GM19238 (cell line): ENCODE data around the gene IQGAP3.
A peak's percentile ranks its signal among the peaks of the same experiment; 100 is the strongest.
"Not testable (repeated sequence)": the region's sequence is repeated elsewhere in the genome, so short reads cannot be mapped to it uniquely, and the experiment has no call there.

Experiments
- DNase-seq: peaks from one replicate; pipeline ENCODE4 v3.0.0; 2011; ENCODE audit warnings: low spot score; ENCODE audit not compliant: insufficient read length

Gene IQGAP3

GRCh38 chr1:156571919-156572662 lies at the start of gene IQGAP3:
TSS of gene IQGAP3 (minus strand) at chr1:156572565. CDS start at chr1:156572529, 36 bp downstream.
- DNase-seq, result peak; percentile 98

GRCh38 chr1:156619582-156619955 lies 47.2 kb upstream of the IQGAP3 start:
- DNase-seq, result no peak

- no peak for DNase-seq
Observed at GRCh38 chr1:156618853-156619581, 46.7 kb upstream of the IQGAP3 start, which contains the start of gene HAPLN2. TSS of gene HAPLN2 (plus strand) at chr1:156619415. CDS start at chr1:156623491, 4,076 bp downstream.

DNA sequence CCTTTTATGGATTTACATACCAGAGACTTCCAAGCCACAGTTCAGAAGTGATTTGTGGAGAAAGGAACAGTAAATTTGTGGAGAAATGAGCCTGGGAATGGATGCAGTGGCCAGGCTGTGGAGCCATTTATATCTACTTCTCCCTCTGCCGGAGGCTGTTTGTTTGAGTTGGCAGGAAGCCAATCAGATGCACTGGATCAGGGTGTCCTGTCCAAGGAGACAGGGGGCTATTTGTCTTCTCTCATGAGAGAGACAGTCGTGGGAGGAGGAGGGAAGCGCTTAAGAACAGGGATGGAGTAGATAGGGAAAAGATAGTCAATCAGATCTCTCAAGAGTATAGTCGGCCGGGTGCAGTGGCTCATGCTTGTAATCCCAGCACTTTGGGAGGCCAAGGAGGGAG lies 44.1 kb upstream of the IQGAP3 start:
- DNase-seq, result no peak

- no peak for DNase-seq
Observed at GRCh38 chr1:156615946-156616345, 43.6 kb upstream of the IQGAP3 start.

DNA sequence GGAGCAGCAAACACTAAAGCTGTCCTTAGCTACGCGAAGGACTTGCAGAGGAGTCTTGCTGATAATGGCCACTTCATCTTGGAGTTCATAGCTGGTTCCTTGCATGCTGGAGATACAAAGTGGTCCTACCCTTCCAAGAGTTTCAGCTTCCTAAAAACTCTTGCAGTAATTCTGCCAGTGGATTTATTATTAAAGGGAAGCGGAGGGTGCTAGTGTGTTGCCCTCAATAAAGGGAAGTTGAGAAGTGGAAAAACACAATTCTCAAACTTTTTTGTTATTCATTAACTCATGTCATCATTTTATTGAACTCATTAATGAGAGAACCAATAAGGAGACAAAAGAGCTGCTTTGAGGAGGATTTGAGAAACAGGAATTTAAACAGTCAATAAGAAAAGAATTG lies 40.3 kb upstream of the IQGAP3 start:
- DNase-seq, result no peak

DNA sequence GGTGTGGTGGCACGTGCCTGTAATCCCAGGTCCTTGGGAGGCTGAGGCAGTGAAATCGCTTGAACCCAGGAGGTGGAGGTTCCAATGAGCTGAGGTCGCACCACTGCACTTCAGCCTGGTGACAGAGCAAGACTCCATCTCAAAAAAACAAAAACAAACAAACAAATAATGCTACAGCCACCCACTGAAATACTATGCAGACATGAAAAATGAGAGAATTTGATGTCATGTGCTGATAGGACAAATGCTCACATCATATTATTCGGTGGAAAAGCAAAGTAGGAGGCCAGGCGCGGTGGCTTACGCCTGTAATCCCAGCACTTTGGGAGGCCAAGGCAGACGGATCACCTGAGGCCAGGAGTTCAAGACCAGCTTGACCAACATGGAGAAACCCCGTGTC lies 37.7 kb upstream of the IQGAP3 start:
- DNase-seq, result not testable (repeated sequence)

GRCh38 chr1:156608981-156609380 lies 36.6 kb upstream of the IQGAP3 start:
- DNase-seq, result no peak

DNA sequence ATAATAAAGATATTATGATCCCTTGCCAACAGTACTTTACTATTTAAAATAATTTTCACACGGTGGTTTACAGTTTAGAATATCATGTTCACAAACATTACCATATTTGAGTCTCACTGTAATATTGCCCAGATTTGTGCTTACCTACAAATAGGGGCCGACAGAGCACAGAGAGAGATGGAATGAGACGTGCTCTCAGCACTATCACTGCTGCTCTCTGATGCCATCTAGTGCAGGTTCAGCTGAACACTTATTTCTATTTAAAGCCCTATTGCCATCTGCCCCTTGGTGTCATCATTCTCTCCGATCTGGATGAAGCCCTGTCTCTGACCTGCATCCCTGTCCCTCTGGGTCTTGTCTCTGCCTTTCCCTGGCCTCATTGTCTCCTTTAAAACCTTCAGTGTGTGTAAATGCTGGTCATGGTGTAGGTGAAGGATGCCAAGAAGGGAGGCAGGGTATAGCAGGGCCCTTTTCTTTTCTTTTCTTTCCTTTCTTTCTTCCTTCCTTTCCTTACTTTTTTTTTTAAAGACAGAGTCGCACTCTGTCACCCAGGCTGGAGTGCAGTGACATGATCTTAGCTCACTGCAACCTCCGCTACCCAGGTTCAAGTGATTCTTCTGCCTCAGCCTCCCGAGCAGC lies 35.8 kb upstream of the IQGAP3 start:
- peak; percentile 48 for DNase-seq

GRCh38 chr1:156607344-156607743 lies 35.0 kb upstream of the IQGAP3 start:
- DNase-seq, result not testable (repeated sequence)

GRCh38 chr1:156602557-156602993 lies 30.2 kb upstream of the IQGAP3 start:
- no peak for DNase-seq

DNA sequence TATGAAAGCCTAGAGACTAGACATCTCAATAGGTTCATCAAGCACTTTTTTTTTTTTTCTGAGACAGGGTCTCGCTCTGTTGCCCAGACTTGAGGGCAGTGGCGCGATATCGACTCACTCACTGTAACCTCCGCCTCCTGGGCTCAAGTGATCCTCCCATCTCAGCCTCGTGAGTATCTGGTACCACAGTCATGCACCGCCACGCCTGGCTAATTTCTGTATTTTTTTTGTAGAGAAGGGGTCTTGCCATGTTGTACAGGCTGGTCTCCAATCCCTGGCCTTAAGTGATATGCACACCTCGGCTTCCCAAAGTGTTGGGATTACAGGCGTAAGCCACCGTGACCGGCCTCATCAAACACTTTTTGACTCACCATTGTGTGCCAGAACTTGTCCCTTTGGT lies 29.5 kb upstream of the IQGAP3 start:
- DNase-seq, result no peak

DNA sequence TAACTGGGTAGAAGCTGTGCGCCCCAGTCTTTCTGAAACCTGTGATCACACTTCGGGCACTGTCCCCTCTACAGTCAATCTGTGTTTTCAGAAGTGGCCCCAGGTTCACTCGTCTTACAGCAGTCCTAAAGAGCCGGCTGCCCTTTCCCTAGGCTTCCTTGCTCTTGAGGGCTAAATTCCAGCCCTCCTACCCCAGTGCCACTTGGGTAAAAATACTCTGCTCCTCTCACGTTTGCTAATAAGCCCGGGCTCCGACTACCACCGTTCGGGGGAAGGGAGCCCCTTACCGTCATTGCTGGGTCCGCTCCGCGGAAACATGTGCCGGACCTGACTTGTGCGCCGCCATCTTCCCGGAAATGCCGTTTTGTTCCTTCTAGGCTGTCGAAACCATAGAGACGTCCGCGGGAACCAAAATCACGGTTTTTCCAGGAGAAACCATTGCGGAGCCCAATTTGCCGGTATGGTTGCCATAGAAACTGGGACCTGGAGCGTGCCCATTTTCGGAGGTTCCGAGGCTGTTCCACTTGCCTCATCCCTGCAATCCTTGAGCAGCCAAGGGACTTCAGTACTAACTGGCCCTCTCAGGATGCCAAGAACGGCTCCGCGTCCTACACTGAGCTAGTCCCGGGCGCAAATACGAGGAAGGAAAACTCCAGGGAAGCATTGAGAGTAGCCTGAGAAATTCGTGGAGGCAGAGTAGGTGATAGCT lies 28.9 kb upstream of the IQGAP3 start, which contains the start of gene GPATCH4:
Gene GPATCH4 (minus strand): TSS at position 358 of the 709 bp plus-strand sequence.
- DNase-seq, result peak; percentile 56

GRCh38 chr1:156600733-156601121 lies 28.4 kb upstream of the IQGAP3 start:
- no peak for DNase-seq

- DNase-seq, result no peak
Observed at GRCh38 chr1:156599811-156600210, 27.4 kb upstream of the IQGAP3 start.

GRCh38 chr1:156598731-156599432 lies 26.5 kb upstream of the IQGAP3 start:
- no peak for DNase-seq

GRCh38 chr1:156598125-156598524 lies 25.8 kb upstream of the IQGAP3 start:
- no peak for DNase-seq

- DNase-seq, result no peak
Observed at GRCh38 chr1:156596426-156596825, 24.1 kb upstream of the IQGAP3 start.

DNA sequence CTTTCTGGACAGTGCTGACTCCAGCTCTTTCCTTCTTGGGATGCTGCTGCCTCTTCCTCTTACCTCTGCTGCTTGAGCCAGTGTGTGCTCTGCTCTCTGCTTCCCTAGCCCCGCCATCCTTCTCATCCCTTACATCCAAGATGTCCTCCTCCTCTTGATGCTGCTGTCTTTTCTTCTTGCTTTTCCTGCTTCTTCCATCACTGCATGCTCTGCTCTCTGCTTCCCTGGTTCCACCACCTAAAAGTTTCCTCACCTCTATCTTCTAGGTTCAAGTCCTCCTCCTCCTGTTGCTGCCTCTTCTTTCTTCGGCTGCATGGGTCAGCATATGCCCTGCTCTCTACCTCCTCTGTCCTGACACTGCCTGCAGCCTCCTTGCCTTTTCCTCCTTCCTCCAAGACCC lies 22.7 kb upstream of the IQGAP3 start:
- DNase-seq, result no peak

- no peak for DNase-seq
Observed at GRCh38 chr1:156594190-156594589, 21.8 kb upstream of the IQGAP3 start.

DNA sequence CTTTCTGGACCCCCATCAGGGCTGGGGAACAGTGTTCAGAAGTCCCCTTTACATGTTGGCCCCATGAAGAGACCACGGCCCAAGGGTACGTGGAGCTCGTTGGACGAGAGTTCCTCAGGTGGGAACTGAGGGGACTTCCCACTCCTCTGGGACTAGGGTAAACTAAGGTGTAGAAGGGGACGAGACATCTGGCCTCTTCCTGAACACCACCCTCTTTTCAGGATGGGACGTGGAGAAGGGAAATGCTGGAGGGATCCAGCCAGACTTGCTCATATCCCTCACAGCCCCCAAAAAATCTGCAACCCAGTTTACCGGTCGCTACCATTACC lies 21.3 kb upstream of the IQGAP3 start:
- no peak for DNase-seq
